ENCODE data around the gene LRRFIP1.

DNA sequence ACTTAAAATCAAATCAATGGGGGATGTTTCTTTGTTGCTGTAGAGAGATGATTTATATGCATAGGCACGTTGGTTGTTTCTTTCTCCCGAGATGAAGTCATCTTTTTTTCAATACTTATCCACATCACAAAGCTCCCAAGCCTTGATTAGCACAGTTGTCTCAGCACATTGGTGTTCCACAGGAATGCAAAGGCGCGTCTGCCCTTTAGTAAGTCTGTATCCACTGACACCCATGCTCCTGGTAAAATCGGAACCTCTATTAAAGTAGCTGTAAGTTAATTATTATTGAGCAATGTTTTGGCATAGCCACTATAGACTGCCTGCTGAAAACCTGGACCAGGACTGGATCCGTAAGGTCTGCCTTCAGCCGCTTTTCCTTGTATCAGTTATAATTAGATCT lies 93.6 kb downstream of the LRRFIP1 start:
- TF ChIP-seq CTCF (IDR thresholded peaks at IDR 0.05) (no peak), SMC3 (IDR thresholded peaks at IDR 0.05; ENCODE audit: low read depth, low read length) (no peak), SIN3A (IDR thresholded peaks at IDR 0.05; ENCODE audit: borderline replicate concordance, low read depth, low read length) (no peak), NFIC (IDR thresholded peaks at IDR 0.05; ENCODE audit: borderline replicate concordance) (no peak), EP300 (IDR thresholded peaks at IDR 0.05; ENCODE audit: borderline replicate concordance in 1 of 2, low read depth in 1 of 2, low read length in 1 of 2) (no peak), TAF1 (IDR thresholded peaks at IDR 0.05; ENCODE audit: borderline replicate concordance, low read depth, low read length) (no peak), TCF12 (IDR thresholded peaks at IDR 0.05) (no peak), RFX5 (IDR thresholded peaks at IDR 0.05; ENCODE audit: low read length) (no peak)
- TF ChIP-seq, protein P1, sequence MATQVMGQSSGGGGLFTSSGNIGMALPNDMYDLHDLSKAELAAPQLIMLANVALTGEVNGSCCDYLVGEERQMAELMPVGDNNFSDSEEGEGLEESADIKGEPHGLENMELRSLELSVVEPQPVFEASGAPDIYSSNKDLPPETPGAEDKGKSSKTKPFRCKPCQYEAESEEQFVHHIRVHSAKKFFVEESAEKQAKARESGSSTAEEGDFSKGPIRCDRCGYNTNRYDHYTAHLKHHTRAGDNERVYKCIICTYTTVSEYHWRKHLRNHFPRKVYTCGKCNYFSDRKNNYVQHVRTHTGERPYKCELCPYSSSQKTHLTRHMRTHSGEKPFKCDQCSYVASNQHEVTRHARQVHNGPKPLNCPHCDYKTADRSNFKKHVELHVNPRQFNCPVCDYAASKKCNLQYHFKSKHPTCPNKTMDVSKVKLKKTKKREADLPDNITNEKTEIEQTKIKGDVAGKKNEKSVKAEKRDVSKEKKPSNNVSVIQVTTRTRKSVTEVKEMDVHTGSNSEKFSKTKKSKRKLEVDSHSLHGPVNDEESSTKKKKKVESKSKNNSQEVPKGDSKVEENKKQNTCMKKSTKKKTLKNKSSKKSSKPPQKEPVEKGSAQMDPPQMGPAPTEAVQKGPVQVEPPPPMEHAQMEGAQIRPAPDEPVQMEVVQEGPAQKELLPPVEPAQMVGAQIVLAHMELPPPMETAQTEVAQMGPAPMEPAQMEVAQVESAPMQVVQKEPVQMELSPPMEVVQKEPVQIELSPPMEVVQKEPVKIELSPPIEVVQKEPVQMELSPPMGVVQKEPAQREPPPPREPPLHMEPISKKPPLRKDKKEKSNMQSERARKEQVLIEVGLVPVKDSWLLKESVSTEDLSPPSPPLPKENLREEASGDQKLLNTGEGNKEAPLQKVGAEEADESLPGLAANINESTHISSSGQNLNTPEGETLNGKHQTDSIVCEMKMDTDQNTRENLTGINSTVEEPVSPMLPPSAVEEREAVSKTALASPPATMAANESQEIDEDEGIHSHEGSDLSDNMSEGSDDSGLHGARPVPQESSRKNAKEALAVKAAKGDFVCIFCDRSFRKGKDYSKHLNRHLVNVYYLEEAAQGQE (IDR thresholded peaks at IDR 0.05; ENCODE audit: low read depth, low read length), result no peak

Data from SK-N-SH (cell line).